NCI-H69 (cell line): ENCODE measurements around the gene EIF2A.
"Not testable (repeated sequence)": the region's sequence is repeated elsewhere in the genome, so short reads cannot be mapped to it uniquely, and the experiment has no call there.

Experiments used
- DNase-seq: peaks from one replicate; lab custom pipeline; 2025; lab: John Stamatoyannopoulos, UW

EIF2A gene

GRCh38 chr3:150602426-150603152 lies 56.0 kb downstream of the EIF2A start:
- peak; percentile 27 for DNase-seq

- DNase-seq: peak; percentile 89
These were observed 56.8 kb downstream of the EIF2A start, which contains the start of gene SELENOT for GRCh38 chr3:150603153-150603979. SELENOT (plus strand) TSS chr3:150603321; CDS start chr3:150603363, 42 bp downstream.

GRCh38 chr3:150603980-150604319 lies 57.4 kb downstream of the EIF2A start:
- peak; percentile 52 for DNase-seq

GRCh38 chr3:150605998-150606641 lies 59.5 kb downstream of the EIF2A start:
- DNase-seq: no peak

GRCh38 chr3:150607267-150608065 lies 60.9 kb downstream of the EIF2A start:
- DNase-seq: no peak

GRCh38 chr3:150609988-150610387 lies 63.4 kb downstream of the EIF2A start:
- no peak for DNase-seq

GRCh38 chr3:150610785-150611184 lies 64.2 kb downstream of the EIF2A start:
- peak; percentile 23 for DNase-seq

GRCh38 chr3:150611666-150612065 lies 65.1 kb downstream of the EIF2A start:
- DNase-seq: no peak

GRCh38 chr3:150612494-150612893 lies 65.9 kb downstream of the EIF2A start:
- no peak for DNase-seq

GRCh38 chr3:150613034-150613433 lies 66.4 kb downstream of the EIF2A start:
- no peak for DNase-seq

GRCh38 chr3:150613709-150614480 lies 67.3 kb downstream of the EIF2A start:
- no peak for DNase-seq

- DNase-seq: no peak
These were observed 73.6 kb downstream of the EIF2A start for GRCh38 chr3:150620002-150620689.

- not testable (repeated sequence) for DNase-seq
These were observed 76.4 kb downstream of the EIF2A start for GRCh38 chr3:150622955-150623354.

- DNase-seq: no peak
These were observed 77.4 kb downstream of the EIF2A start for GRCh38 chr3:150623945-150624344.

- DNase-seq: no peak
These were observed 79.8 kb downstream of the EIF2A start for GRCh38 chr3:150626148-150626930.

GRCh38 chr3:150627557-150627956 lies 81.0 kb downstream of the EIF2A start:
- DNase-seq: no peak

GRCh38 chr3:150631515-150632221 lies 85.1 kb downstream of the EIF2A start:
- no peak for DNase-seq

GRCh38 chr3:150635076-150635475 lies 88.5 kb downstream of the EIF2A start:
- no peak for DNase-seq

- DNase-seq: no peak
These were observed 88.9 kb downstream of the EIF2A start for GRCh38 chr3:150635526-150635925.
